GDM1 (cell line): ENCODE measurements around the gene PAGE5.

Source experiments
- DNase-seq: peaks from one replicate; lab custom pipeline; 2025; lab: John Stamatoyannopoulos, UW

The PAGE5 gene, protein sequence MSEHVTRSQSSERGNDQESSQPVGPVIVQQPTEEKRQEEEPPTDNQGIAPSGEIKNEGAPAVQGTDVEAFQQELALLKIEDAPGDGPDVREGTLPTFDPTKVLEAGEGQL

DNA sequence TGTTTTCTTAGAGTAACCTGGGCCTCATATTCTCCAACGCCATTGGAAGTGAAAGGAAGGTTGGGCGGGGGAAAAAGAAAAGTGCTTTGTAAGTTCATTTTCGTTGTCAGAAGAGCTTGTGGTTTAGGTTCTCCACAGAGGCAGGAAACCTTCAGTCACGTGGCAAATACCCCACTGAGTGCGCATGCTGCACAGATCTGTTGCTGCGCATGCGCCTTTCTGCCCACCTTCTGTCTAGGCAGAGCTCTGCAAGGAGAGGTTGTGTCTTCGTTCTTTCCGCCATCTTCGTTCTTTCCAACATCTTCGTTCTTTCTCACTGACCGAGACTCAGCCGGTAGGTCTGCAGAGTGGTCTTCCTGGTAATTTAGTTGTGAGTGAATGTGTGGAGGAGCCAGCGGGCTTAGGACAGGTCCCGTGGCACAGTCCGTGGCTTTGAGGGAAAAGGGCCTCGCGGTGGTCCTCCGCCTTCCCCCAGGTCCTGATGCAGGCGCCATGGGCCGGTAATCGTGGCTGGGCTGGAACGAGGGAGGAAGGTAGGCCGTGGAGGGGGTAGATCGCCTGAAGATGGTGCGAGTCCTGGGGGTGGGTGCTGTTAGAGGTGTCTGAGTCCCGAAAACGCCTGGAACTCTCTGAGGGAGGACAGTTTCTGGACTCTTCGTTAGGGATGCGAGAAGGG is at the start of gene PAGE5:
TSS of gene PAGE5 (plus strand) at position 228 of the 676 bp plus-strand sequence. CDS start 1,037 bp downstream, outside the sequence.
- no peak for DNase-seq

DNA sequence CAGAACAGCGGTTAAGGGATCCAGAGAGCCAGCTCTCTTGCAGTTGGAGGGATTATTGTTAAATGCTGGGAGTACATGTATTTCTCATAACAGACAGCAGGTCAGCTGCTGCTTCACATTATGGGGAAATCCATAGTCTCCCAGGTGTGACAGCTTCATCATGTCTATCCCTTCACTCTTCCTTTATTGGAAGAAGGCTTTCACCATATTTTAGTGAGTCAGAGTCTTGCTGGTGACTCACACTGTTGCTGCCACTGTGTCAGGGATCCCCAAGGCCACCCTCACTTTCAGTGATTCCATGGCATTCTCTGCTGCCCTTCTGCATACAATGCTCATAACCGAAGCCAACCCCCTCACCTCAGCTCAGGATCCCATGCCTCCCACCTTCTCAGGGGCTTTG is 32.9 kb upstream of the PAGE5 start:
- DNase-seq, result no peak

DNA sequence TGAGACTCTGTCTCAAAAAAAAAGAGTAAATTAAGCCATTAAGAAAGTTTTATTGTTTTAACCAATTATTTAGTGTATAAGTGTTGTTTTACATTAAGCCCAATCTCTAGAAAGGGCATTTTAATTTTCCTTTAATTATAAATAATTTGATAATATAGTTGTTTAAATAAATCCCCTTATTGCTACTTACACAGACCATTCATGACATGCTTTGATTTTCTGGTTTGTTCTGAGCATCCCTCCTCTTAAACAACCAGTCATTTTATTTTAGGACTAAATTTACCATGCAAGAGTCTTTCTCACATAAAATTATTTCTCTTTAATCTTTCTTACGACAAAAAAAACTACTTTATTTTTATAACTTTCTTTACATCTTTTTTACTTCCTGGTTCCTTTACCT is 23.5 kb upstream of the PAGE5 start:
- no peak for DNase-seq

DNA sequence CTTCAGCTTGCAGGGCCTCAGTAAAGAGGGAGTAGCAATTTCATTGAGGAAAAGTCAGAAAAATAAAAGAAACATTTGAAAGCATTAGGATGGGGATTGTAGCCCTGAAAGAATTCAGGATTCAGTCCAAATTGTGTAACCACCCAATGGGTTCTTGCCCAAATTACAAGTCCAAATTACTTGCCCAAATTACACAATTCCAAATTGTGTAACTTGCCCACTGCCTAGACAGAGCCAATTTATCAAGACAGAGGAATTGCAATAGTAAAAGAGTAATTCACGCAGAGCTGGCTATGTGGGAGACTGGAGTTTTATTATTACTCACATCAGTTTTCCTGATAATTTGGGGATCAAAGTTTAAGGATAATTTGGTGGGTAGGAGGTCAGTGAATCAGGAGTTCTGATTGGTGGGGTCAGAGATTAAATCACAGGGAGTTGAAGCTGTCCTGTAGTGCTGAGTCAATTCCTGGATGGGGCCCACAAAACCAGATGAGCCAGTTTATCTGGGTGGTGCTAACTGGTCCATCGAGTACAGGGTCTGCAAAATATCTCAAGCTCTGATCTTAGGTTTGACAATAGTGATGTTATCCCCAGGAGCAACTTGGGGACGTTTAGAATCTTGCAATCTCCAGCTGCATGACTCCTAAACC is 18.1 kb upstream of the PAGE5 start:
- no peak for DNase-seq

DNA sequence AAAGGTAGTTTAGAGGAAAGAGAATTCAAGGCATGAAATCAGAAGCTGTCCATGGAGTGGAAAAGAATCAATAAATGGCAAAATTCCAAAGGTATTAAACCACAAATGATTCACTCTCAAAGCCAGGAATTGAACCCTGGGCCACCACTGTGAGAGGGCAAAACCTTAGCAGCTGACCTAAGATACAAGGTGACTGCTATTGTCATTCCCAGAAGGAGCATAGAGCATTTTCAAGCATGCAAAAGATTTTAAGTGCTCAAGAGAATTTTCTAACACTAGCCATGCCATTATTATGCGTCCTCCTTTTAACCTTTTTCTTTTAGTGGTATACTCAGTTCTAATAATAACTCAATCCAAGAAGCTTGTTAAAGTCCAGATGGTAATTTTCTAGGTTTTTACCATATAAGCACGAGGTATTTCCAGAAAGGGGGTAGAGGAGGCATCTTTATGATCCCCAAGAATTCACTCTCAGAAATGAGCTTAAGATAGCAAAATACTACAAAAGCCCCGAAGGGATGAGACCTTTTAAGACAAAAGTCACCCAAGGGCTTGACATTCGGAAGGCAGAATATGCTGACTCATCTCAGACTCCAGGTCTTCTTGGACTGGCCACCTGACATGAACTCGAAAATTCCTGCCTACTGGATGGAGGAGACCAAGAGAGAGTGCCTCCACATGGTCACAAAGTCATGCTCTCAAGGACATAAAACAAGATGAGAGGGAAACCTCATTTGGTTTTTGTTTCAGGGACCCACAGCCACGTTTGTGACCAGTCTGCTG is 13.8 kb upstream of the PAGE5 start:
- DNase-seq, result no peak

DNA sequence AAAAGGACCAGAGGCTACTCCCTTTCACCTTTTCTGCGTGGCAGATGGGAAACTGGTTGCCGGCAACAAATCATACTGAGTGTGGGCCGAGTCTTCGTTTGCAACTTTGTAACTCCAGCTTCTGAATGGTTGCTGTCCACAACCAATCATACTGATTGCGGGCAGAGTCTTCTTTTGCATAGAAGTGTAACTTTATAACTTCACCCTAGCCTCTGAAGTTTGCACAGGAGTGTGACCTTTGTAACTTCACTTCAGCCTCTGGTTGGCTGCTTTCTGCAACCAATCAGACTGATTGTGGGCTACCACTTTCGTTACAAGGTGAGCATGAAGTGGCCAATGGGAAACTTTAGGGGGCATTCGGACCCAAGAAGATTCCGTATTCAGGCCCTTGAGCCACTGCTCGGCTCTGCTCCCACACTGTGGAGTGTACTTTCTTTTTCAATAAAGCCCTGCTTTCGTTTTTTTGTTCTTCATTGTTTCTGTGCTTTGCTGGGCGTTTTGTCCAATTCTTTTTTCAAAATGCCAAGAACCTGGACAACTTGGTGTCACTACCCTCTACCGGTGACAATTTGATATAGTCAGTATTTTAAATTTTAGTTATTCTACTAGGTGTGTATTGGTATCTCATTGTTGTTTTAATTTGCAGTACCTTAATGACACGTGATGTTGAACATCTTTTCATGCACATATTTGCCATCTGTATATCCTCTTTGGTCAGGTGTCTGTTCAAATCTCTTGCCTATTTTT is 9.0 kb upstream of the PAGE5 start:
- DNase-seq, result no peak

DNA sequence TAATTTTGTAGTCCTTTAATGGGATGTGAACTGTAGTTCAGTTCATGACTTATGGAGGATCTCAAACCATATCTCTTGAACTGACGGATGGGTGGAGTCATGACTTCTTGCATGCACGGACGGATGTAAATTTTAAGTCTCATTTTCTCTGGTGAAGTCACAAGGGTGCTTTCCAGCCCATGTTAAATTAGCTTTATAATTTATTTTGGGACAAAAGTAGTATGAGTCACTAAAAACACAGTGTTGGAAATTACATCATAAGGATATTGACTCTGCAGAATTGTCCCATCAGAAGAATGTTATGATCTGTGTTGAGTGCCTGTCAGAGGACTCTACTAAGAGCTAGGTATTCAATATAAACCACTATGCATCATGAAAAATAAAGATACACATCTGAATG is 6.8 kb upstream of the PAGE5 start:
- no peak for DNase-seq

DNA sequence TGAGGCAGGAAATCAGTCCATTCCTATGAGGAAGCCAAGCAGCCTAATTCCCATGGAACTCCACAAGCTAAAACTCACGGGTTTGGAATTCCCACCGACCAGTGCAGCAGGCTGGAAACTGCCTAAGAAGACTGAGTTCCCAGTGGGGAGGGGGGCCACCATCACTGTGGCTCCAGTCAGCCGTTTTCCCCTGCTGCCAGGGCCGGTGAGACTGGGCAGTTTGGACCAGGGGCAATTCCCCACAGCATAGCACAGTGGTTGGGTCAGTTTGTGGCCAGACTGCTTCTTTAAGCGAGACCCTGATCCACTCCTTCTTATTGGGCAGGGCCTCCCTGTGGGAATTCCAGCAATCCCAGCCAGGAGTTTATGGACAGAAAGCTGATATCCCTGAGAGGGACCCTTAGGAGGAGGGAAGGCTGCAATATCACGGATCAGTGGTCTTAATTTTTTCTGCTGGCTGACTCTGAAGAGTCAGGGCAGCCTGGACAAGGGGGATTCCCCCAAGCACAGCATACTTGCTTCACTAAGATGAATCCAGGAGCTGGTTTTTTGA is 20.7 kb downstream of the PAGE5 start:
- no peak for DNase-seq

DNA sequence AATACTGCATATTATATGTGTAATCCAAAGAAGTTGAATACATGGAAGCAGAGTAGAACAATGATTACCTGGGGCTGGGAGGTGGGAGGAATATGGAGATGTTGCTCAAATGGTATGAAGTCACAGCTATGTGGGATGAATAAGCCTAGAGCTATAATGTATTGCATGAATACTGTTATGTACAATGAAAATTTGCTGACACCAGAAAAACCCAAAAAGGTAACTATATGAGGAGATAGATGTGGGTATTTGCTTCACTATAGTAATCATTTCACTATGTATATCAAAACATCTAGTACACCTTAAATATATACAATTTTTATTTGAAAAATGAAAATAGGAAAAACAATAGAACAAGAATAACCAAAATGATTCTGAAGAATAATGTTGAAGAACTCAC is 33.4 kb downstream of the PAGE5 start:
- no peak for DNase-seq

DNA sequence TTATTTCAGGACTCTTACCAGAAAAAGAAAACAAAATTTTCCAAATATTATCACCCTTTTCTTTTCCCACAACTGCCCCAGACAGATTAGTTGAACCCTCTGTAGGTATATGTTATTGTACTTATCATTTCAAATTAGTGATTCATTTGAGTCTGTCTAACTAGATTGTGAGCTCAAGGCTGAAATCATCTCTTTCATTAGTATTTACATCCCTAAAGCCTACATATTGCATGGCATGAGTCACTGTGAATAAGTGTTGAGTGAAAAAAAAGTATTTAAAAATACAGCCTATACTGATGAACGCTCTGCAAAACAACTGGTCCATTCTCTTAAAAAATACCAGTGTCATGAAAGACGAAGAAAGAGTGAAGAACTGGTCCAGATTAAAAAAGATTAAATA is 40.7 kb downstream of the PAGE5 start:
- DNase-seq, result no peak

DNA sequence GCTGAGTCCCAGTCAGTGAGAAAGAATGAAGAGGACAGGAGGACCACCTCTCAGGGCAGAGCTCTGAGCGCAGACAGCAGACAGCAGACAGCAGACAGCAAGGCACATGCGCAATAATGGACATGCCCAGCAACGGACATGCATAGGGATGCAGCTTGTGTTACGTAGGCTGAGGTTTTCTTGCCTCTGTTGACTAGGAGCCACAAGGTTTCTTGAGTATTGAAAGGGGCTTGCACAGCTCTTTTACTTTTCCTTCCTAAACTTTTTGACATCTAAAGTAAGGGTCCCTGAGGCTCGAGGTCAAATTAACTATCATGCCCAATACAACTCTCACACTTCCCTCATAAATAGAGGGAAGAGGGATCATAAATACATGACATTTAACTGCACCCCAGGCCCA is 44.7 kb downstream of the PAGE5 start, which contains the start of gene PAGE3:
TSS of gene PAGE3 (minus strand) at position 101 of the 400 bp plus-strand sequence. CDS start 1,013 bp downstream, outside the sequence.
- DNase-seq, result no peak
